Testis (tissue), 3 donors: ENCODE data around the gene TGIF2. TPM values are rescaled to one million over a fixed set of nuclear protein-coding genes. Genes with fewer than 3 reads are reported as not detected.
A peak's percentile ranks its signal among the peaks of the same experiment; 100 is the strongest.

Experiments used
- DNase-seq: peaks from one replicate; pipeline ENCODE4 v3.0.0-alpha.2; 2019
- H3K27ac ChIP-seq, 2 donors: fragments of 200-600 bp; sonication (generic); one replicate each; pipeline ENCODE4 v1.5.1; 2019
- H3K27me3 ChIP-seq: fragments of 200-600 bp; sonication (generic); one replicate; pipeline ENCODE4 v1.5.1; 2019
- H3K36me3 ChIP-seq: fragments of 200-600 bp; sonication (generic); one replicate; pipeline ENCODE4 v1.5.1; 2017; ENCODE audit warnings: low read depth; ENCODE audit errors: missing control alignments
- H3K4me1 ChIP-seq: fragments of 200-600 bp; sonication (generic); one replicate; pipeline ENCODE4 v1.5.1; 2019
- H3K4me3 ChIP-seq, 2 donors: fragments of 200-600 bp; sonication (generic); one replicate each; pipeline ENCODE4 v1.5.1; 2017 to 2019
- H3K9me3 ChIP-seq: fragments of 200-600 bp; sonication (generic); one replicate; pipeline ENCODE4 v1.5.1; 2017
- POLR2A ChIP-seq: fragments of 450-650 bp; IDR thresholded peaks from one replicate; pipeline ENCODE4 v1.6.1; 2017; ENCODE audit warnings: antibody characterized with exemption, mild to moderate bottlenecking, moderate library complexity
- WGBS, 2 donors: methylation state at CpG; one replicate each; pipeline ENCODE4 v1.1.5; 2018; 5-methylcytosine and 5-hydroxymethylcytosine counted together
- intact Hi-C: fragments of 100-400 bp; cut with DNase I; formaldehyde crosslinking; loops from one replicate; pipeline ENCODE4 v1.15.1; 2023; ENCODE audit warnings: low total_unique reads
- polyA plus RNA-seq: library from polyadenylated mRNA; stranded (reverse); fragments of 350-450 nt; fragmentation: Illumina TruSeq; extraction: RNeasy Lipid Tissue Mini Kit (QIAGEN cat#74804); gene quantifications from one replicate; pipeline ENCODE4 v1.2.3, GENCODE V29; 2014; ENCODE audit warnings: low read depth, low replicate concordance; ENCODE audit not compliant: insufficient read depth
- total RNA-seq, 2 donors: library from RNA; depleted of rRNA; stranded (reverse); fragments of >200 nt; gene quantifications; one replicate each; pipeline ENCODE4 v1.2.3, GENCODE V29; 2016
- TF ChIP-seq, protein P1 (sequence below), 3 experiments: fragments of 450-650 bp in 2 of 3; fragments of 200-600 bp in 1 of 3; sonication (generic) in 1 of 3; IDR thresholded peaks; one replicate each; pipeline ENCODE4 v1.5.1; 2016 to 2019; ENCODE audit warnings: antibody characterized with exemption in 3 of 3, mild to moderate bottlenecking in 2 of 3, moderate library complexity in 1 of 3

TGIF2 gene
- total and polyA plus RNA-seq, 3 donors from 2014 or later = 24.0 to 37.2 (median 34.3) TPM

DNA sequence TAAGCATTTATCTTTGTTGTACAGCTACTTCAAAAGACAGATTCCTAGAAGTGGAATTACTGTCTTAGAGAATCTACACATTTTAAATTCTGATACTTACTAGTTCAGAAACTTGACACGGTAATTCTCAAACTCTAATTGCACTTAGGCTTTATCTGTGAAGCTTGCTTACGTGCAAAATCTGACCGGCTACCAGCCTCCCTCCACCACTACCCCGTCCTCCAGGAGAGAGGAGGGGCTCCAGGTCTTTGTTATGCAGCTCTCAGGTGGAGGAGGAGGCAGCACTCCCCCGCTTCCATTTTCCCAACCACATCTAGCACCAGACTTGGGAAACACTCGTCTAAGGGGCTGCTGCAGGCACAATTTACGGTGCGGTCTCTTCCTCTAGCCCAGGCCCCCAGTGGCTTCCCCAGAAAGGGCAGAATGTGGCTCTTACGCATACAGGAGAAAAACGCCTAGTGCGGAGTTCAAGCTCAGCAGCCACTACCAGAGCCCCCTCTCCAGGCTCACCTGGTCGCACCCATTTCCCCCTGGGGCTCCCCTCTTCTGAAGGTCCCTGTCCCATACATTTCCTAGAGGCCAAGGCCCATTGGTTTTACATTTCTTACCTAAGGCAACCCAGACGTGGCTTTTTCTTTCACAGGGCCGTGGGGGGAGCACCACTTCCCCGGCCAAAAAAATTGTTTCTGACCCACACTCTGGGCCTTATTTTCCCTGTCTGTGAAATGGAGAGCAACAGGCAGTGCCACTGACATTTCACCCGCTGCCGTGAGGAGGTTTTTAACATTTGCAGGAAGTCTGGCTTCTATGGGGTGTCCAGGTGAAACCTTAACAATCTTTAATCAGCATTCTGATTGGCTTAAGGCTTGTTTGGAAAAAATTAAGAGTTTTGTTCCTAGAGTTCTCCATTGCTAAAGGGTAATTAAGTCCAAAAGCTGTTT lies 1.6 kb upstream of the TGIF2 start:
- H3K27ac ChIP-seq = peak overlapping the region; percentile 28 to 93
- H3K4me3 ChIP-seq = peak overlapping the region in 1 of 2 donors; percentile 97
- no peaks in the 10 kb centered on the region for H3K9me3 ChIP-seq
- peaks cover 34% of the 10 kb centered on the region for H3K4me1 ChIP-seq
- WGBS, 2 donors = 29 to 33% methylated on average over 13 to 17 of the region's 17 CpGs
- no peaks in the 10 kb centered on the region for H3K36me3 ChIP-seq
- no peak for DNase-seq
- intact Hi-C loops = loop anchor here (5.0 kb wide), 1 partner anchor 35 kb away; the partner anchor contains the start of gene RAB5IF
- TF ChIP-seq POLR2A = no peak
- TF ChIP-seq, protein P1, sequence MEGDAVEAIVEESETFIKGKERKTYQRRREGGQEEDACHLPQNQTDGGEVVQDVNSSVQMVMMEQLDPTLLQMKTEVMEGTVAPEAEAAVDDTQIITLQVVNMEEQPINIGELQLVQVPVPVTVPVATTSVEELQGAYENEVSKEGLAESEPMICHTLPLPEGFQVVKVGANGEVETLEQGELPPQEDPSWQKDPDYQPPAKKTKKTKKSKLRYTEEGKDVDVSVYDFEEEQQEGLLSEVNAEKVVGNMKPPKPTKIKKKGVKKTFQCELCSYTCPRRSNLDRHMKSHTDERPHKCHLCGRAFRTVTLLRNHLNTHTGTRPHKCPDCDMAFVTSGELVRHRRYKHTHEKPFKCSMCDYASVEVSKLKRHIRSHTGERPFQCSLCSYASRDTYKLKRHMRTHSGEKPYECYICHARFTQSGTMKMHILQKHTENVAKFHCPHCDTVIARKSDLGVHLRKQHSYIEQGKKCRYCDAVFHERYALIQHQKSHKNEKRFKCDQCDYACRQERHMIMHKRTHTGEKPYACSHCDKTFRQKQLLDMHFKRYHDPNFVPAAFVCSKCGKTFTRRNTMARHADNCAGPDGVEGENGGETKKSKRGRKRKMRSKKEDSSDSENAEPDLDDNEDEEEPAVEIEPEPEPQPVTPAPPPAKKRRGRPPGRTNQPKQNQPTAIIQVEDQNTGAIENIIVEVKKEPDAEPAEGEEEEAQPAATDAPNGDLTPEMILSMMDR (IDR thresholded peaks at IDR 0.05) = no peak
- H3K27me3 ChIP-seq = no peaks in the 10 kb centered on the region

DNA sequence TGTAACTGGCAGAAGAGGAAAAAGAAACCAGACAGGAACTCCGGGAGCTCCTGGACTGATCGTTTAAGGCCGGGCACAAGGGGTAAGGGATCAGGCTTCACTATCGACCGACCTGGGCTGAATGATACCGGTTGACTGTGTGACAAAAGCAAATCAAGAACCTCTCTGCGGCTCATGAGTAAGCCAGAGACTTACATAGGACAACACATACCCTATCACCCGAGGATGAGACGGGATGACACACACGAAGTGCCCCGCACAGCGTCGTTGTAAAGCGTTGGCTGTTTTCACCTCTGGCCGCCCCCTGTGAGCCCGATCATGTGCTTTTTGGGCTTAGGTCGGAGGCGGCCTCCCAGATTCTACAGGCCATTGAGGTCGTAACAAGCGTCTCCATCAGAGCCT lies 695 bp upstream of the TGIF2 start:
- H3K36me3 ChIP-seq = no peaks in the 10 kb centered on the region
- no peaks in the 10 kb centered on the region for H3K27me3 ChIP-seq
- H3K27ac ChIP-seq = peak overlapping the region; percentile 28 to 93
- no peaks in the 10 kb centered on the region for H3K9me3 ChIP-seq
- peak; percentile 38 for DNase-seq
- WGBS, 2 donors = 13 to 19% methylated on average over 10 to 20 of the region's 20 CpGs
- H3K4me3 ChIP-seq = peak overlapping the region; percentile 89 to 97
- TF ChIP-seq, protein P1 (IDR thresholded peaks at IDR 0.05) = no peak
- TF ChIP-seq POLR2A = no peak
- peaks cover 34% of the 10 kb centered on the region for H3K4me1 ChIP-seq
- intact Hi-C loops = loop anchor here (5.0 kb wide), 1 partner anchor 35 kb away; the partner anchor contains the start of gene RAB5IF

DNA sequence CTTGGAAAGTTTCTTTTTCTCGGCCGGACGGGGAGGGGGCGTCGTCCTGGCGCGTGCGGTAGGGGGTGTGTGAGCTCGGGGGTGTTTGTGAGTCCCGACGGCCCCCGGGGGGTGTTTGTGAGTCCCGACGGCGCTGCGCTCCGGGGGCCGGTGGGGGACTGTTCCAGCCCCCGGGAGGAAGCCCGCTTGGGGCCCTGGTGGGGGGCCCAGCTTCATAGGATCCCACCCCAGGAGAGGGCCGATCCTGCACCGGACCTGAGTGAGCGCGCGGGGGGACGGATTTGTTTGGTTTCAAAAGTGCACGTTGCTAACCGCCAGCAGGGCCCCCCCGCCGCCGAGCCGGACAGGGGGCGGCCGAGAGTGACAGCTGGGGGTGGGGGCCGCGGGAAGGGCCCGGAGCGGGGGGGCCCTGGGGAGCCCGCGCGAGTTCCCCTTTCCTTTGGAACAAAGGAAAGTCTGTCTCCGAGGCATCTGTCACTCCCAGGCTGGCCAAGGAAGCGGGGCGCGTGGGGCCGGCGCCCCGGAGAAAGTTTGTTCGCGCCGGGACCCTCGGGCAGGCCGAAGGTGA lies 485 bp downstream of the TGIF2 start:
- intact Hi-C loops = loop anchor here (5.0 kb wide), 1 partner anchor 33 kb away; the partner anchor contains the start of gene RAB5IF
- WGBS, 2 donors = 0% methylated on average over 41 of the region's 53 CpGs; no CpG with 5 or more reads in 1 of the 2 donors
- TF ChIP-seq, protein P1 (IDR thresholded peaks at IDR 0.05) = no peak
- no peak for TF ChIP-seq POLR2A
- Histone ChIP-seq H3K9me3 (no peaks in the 10 kb centered on the region), H3K27me3 (no peaks in the 10 kb centered on the region), H3K4me1 (peaks cover 34% of the 10 kb centered on the region), H3K36me3 (no peaks in the 10 kb centered on the region), H3K27ac (peak overlapping the region; percentile 93), H3K4me3 (peak overlapping the region; percentile 89 to 97)
- no peak for DNase-seq

DNA sequence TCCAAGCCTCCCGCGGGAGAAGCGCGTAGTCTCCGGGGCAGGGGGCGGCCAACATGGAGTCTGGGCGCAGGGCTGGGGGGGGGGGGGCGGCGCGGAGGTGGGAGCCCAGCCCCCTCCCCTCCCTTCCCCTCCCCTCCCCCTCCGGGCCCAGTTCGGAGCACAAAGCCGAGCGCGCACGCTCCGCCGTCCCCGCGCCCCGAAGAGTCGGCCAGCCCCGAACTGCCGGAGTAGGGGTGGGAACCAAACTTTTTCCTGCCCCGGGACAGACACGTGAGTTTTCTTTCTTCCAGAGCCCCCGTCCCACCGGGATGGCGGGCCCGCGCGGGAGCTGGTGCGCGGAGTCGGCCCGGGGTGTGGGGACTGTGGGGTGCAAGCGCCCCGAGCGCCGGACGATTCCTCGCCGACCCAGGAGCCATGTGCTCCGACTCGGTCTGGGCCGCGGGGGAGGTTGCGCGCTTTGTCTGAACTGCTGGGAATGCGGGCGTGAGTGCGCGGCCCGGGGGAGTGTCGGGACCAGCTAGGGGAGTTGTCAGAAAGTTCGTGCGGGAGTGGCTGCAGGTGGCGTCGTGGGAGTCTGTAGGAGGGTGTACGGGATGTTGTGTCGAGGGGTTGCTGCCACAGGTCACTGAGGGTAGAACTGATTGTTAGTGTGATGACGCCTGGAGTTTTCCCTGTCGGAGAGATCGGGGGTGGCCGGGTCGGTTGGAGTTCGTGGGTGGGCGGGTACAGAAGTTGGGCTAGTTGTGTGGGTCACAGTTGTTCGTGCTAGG lies 1.2 kb downstream of the TGIF2 start:
- Histone ChIP-seq H3K4me1 (peaks cover 37% of the 10 kb centered on the region), H3K9me3 (no peaks in the 10 kb centered on the region), H3K27me3 (no peaks in the 10 kb centered on the region), H3K36me3 (no peaks in the 10 kb centered on the region), H3K4me3 (peak overlapping the region; percentile 89 to 97), H3K27ac (peak overlapping the region; percentile 93)
- WGBS, 2 donors = 0% methylated on average over 13 to 57 of the region's 69 CpGs
- no peak for TF ChIP-seq POLR2A
- TF ChIP-seq, protein P1 (IDR thresholded peaks at IDR 0.05) = no peak
- DNase-seq = peak; percentile 83
- intact Hi-C loops = loop anchor here (5.0 kb wide), 1 partner anchor 33 kb away; the partner anchor contains the start of gene RAB5IF
